Choroid plexus epithelial cell (primary cell): Measurements from ENCODE around the gene RHBDL3.

ENCODE experiments used
- DNase-seq: peaks from one replicate; pipeline ENCODE4 v3.0.0-alpha.2; 2010; ENCODE audit warnings: low read depth
- H3K4me3 ChIP-seq: 2 replicates; pipeline ENCODE4 v1.5.1; 2011; ENCODE audit warnings: low read depth, mild to moderate bottlenecking, control low read depth, low read length, moderate library complexity
- TF ChIP-seq, protein P1 (sequence below): conservative IDR thresholded peaks from 2 replicates; pipeline ENCODE4 v1.5.1; 2011; ENCODE audit warnings: low read depth, mild to moderate bottlenecking, control low read depth, inconsistent platforms, low read length, moderate library complexity

Gene RHBDL3, protein sequence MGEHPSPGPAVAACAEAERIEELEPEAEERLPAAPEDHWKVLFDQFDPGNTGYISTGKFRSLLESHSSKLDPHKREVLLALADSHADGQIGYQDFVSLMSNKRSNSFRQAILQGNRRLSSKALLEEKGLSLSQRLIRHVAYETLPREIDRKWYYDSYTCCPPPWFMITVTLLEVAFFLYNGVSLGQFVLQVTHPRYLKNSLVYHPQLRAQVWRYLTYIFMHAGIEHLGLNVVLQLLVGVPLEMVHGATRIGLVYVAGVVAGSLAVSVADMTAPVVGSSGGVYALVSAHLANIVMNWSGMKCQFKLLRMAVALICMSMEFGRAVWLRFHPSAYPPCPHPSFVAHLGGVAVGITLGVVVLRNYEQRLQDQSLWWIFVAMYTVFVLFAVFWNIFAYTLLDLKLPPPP

DNA sequence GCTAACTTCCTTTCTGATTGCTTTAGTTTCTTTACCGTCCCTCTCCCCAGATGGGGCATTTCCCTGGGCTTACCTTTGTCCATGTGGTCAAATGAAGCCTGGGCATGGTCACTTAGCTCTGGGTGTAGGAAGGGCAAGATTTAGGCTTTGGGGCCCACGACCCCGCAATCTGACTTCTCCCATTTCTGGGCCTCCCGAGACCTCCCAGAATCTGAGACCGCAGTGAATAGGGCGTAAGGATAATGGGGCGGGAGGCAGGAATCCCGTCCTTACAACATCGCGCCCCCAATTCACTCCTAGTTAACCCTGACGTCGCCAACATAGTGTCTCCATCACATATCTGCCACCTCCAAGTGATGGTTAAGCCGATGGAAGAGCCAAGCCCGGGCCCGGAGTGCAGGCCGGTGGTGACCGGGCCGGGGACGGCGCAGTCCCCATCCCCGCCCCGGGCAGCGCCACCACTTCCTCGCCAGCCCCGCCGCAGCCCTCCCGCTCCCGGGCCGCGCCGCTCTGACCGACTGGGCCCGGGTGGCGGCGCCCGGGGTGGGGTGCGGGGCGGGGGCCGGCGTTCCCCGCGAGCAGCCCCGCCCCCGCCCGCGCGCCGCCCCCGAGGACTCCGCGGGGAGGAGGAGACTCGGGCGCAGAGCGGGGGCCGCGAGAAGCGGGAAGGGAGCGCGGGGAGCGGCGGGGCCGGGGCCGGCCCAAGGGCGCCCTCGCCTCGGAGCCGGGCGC, at the start of gene RHBDL3:
RHBDL3 (plus strand) TSS at position 641 of the 732 bp plus-strand sequence. CDS start 358 bp downstream, outside the sequence.
- TF ChIP-seq, protein P1, sequence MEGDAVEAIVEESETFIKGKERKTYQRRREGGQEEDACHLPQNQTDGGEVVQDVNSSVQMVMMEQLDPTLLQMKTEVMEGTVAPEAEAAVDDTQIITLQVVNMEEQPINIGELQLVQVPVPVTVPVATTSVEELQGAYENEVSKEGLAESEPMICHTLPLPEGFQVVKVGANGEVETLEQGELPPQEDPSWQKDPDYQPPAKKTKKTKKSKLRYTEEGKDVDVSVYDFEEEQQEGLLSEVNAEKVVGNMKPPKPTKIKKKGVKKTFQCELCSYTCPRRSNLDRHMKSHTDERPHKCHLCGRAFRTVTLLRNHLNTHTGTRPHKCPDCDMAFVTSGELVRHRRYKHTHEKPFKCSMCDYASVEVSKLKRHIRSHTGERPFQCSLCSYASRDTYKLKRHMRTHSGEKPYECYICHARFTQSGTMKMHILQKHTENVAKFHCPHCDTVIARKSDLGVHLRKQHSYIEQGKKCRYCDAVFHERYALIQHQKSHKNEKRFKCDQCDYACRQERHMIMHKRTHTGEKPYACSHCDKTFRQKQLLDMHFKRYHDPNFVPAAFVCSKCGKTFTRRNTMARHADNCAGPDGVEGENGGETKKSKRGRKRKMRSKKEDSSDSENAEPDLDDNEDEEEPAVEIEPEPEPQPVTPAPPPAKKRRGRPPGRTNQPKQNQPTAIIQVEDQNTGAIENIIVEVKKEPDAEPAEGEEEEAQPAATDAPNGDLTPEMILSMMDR: no peak
- DNase-seq: no peak
- H3K4me3 ChIP-seq: peak within 1 kb of the TSS; percentile 44

DNA sequence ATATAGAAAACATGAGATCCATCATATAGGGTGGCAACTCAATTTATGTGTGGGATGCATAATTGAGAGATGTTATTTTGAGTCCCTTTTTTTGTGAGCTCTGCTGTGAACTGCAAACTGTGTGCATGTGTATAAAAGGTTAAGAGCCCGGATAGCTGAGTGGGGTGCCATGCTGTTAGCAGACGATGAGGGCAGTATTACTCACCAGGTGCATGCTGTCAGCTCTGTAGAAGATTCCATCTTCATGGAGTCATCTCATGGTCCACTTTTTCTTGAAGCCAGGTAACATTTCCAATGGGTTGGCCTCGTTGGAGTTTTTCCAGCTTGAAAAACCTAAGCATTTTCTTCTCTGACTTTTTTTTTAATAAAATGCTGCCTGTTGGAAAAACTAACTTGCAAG, 43.0 kb upstream of the RHBDL3 start:
- DNase-seq: peak; percentile 28
- H3K4me3 ChIP-seq: no peak overlapping the region
- TF ChIP-seq, protein P1: no peak

DNA sequence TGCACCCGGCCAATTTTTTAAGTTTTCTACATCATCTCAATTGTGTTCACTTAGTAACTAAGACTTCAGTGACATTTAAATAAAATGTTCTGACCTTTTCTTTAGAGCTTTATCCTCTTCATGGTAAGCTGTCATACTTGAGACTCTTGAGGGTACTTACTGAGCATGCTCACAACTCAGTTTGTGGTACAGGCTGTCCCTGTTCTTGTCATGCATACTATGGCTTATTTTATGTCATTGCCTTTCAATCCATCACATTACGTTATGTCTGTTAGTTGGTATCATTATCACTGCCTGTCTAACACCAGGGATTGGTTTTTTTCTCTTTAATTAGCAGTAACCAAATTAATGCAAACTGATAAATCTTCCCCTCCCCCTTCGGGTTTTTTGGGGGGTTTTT, 41.9 kb upstream of the RHBDL3 start:
- TF ChIP-seq, protein P1: no peak
- H3K4me3 ChIP-seq: no peak overlapping the region
- DNase-seq: no peak

DNA sequence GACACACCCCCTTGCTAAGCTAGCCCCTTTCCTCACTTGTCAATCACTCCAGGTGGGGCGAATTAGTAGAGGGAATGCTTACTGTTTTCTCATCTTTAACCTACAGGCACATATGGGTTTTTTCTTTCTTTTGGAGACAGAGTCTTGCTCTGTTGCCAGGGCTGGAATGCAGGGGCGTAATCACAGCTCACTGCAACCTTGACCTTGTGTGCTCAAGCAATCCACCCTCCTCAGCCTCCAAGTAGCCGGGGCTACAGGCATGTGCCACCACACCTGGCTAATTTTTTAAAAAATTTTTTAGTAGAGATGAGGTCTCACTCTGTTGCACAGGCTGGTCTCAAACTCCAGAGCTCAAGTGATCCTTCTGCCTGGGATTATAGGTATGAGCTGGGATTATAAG, 38.7 kb upstream of the RHBDL3 start:
- TF ChIP-seq, protein P1: no peak
- H3K4me3 ChIP-seq: no peak overlapping the region
- peak; percentile 27 for DNase-seq

DNA sequence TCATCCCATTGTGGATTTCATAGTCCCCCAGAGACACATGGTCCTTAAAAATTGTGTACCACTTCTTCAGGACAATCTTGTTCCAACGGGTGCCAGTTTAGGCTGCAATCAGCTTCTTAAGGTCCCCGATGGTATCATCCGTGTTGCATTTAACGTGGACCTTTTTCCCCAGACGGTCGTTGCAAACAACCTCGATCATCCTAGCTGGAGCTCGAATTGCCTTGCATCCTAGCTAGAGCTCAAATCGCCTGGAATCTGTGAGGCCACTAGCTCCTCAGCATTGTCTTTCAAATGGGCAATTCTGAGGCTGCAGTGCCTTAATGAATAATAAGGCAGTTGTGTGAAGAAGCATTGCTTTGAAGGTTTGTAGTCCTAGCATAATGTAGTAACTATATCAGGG, 37.7 kb upstream of the RHBDL3 start:
- no peak overlapping the region for H3K4me3 ChIP-seq
- no peak for DNase-seq
- TF ChIP-seq, protein P1: no peak

DNA sequence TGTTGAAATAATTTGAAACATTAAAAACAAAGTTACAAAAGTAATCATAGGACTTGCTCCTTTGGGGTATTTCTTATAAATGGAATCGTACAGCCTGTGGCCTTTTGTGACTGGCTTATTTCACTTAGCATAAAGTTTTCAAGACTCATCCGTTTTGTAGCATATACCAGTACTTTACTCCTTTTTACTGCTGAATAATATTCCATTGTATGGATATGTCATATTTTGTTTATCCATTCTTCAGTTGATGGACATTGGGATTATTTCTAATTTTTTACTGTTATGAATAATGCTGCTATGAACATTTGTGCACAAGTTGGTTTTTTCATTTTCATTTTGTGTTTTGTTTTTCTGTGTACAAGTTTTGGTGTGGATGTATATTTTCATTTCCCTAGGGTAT, 30.0 kb upstream of the RHBDL3 start:
- TF ChIP-seq, protein P1: no peak
- H3K4me3 ChIP-seq: no peak overlapping the region
- no peak for DNase-seq
